A673 (cell line): ENCODE measurements around the gene TPO.

Experiments
- CTCF ChIP-seq: fragments of 300-800, 200-600 bp; sonication (generic); conservative IDR thresholded peaks from 2 replicates; pipeline ENCODE4 v1.5.1; 2017; ENCODE audit warnings: low read depth, mild to moderate bottlenecking, antibody characterized with exemption, low read length, moderate library complexity, mixed read lengths
- EZH2 ChIP-seq: fragments of 200-600 bp; sonication (generic); IDR thresholded peaks from 2 replicates; pipeline ENCODE4 v1.6.1; 2017; ENCODE audit warnings: borderline replicate concordance, low read depth, mild to moderate bottlenecking, mixed read lengths, antibody characterized with exemption, low read length; ENCODE audit not compliant: poor library complexity, severe bottlenecking

- TF ChIP-seq CTCF (no peak), EZH2 (no peak)
Measured at GRCh38 chr2:1367601-1368000, 45.7 kb upstream of the TPO start.
